Aorta (tissue), 5 donors: ENCODE measurements around the gene HIVEP3. TPM values are rescaled to one million over a fixed set of nuclear protein-coding genes. Genes with fewer than 3 reads are reported as not detected.

Experiments
- ATAC-seq: fragments of 200-7000 bp; cut with Tn5 transposase; one replicate; pipeline ENCODE4 v1.9.1; 2022; ENCODE audit warnings: moderate library complexity; ENCODE audit not compliant: low FRiP score
- DNase-seq, 2 donors: peaks; one replicate each; pipeline ENCODE4 v3.0.0-alpha.2; 2020
- H3K27ac ChIP-seq, 2 donors: one replicate each; pipeline ENCODE4 v1.5.1; 2013; ENCODE audit warnings: low read length in 2 of 2, mild to moderate bottlenecking in 2 of 2, moderate library complexity in 2 of 2, control low read depth in 1 of 2, inconsistent platforms in 1 of 2, low read depth in 1 of 2
- H3K27me3 ChIP-seq, 2 donors: one replicate each; pipeline ENCODE4 v1.6.1; 2013; ENCODE audit warnings: control low read depth in 1 of 2, low read length in 1 of 2, mild to moderate bottlenecking in 1 of 2, moderate library complexity in 1 of 2; ENCODE audit not compliant: insufficient read depth in 2 of 2, control insufficient read depth in 1 of 2
- H3K36me3 ChIP-seq, 2 donors: one replicate each; pipeline ENCODE4 v1.6.1; 2013; ENCODE audit warnings: control low read depth in 1 of 2, low read length in 1 of 2, mild to moderate bottlenecking in 1 of 2; ENCODE audit not compliant: insufficient read depth in 2 of 2, control insufficient read depth in 1 of 2
- H3K4me1 ChIP-seq, 2 donors: one replicate each; pipeline ENCODE4 v1.6.1; 2013; ENCODE audit warnings: low read length in 2 of 2, control low read depth in 1 of 2, mild to moderate bottlenecking in 1 of 2, moderate library complexity in 1 of 2; ENCODE audit not compliant: insufficient read depth in 2 of 2, control insufficient read depth in 1 of 2
- H3K4me3 ChIP-seq, 2 donors: one replicate each; pipeline ENCODE4 v1.5.1; 2013; ENCODE audit warnings: low read length in 2 of 2, control low read depth in 1 of 2, mild to moderate bottlenecking in 1 of 2
- H3K9me3 ChIP-seq: one replicate; pipeline ENCODE4 v1.6.1; 2013; ENCODE audit warnings: mild to moderate bottlenecking, low read length; ENCODE audit not compliant: control insufficient read depth
- WGBS, 2 donors: extraction: QIAGEN DNeasy Blood & Tissue Kit; methylation state at CpG; one replicate each; pipeline ENCODE4 v1.1.7; 2013; 5-methylcytosine and 5-hydroxymethylcytosine counted together
- intact Hi-C, 2 donors: fragments of 100-400 bp; cut with DNase I; formaldehyde crosslinking; loops; one replicate each; pipeline versions ENCODE4 v1.14.2 to v1.15.0; 2022
- polyA plus RNA-seq, 2 donors: library from polyadenylated mRNA; stranded (reverse); fragments of 200-250 nt; gene quantifications; one replicate each; pipeline ENCODE4 v1.2.3, GENCODE V29; 2013
- total RNA-seq, 2 donors: library from RNA; stranded (reverse); fragmentation: NEBNext Ultra II Directional; extraction: Animal tissue kit (Norgen Biotek cat#: 25700); gene quantifications; one replicate each; pipeline ENCODE4 v1.2.1, GENCODE V29; 2021
- donor health status: healthy with polysubstance abuse.
- donor health status: Bipolar disorder and iron deficiency.
- donor health status: DM: no; HTN: no; CAD: no.
- donor health status: DM: no; HTN: no; CAD: no.
- donor health status: DM: yes; HTN: yes; CAD: no.

HIVEP3 gene
- total and polyA plus RNA-seq, 4 donors: 1.6 to 6.3 (median 4.0) TPM

DNA sequence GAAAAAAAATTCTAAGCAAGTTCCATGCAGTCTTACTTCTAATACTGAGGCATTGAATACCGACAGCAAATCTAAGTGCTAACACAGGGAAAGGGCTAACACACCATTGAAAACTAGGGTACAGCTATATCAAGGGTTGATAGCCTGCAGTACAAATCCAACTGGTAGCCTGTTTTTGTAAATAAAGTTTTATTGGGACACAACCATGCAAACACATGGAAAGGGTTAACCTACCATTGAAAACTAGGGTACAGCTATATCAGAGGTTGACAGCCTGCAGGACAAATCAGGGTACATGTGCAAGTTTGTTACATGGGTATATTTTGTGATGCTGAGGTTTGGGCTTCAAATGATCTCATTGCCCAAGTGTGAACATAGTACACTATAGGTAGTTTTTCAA lies 212.9 kb downstream of the HIVEP3 start:
- ATAC-seq: no peak
- no peaks in the 10 kb centered on the region for H3K9me3 ChIP-seq
- DNase-seq: no peak
- no peaks in the 10 kb centered on the region for H3K4me1 ChIP-seq
- intact Hi-C loops: no loop called here
- no peaks in the 10 kb centered on the region for H3K36me3 ChIP-seq
- no peaks in the 10 kb centered on the region for H3K27me3 ChIP-seq
- no peak overlapping the region for H3K27ac ChIP-seq
- H3K4me3 ChIP-seq: no peak overlapping the region
- WGBS, 2 donors: 91 to 100% methylated on average over 1 of the region's 1 CpG

GRCh38 chr1:41704196-41704595 lies 214.5 kb downstream of the HIVEP3 start:
- Histone ChIP-seq H3K36me3 (no peaks in the 10 kb centered on the region), H3K4me1 (no peaks in the 10 kb centered on the region), H3K27ac (no peak overlapping the region), H3K9me3 (no peaks in the 10 kb centered on the region), H3K4me3 (no peak overlapping the region), H3K27me3 (no peaks in the 10 kb centered on the region)
- 98% methylated on average over 4 of the region's 4 CpGs for WGBS, 2 donors
- DNase-seq: no peak
- intact Hi-C loops: no loop called here
- ATAC-seq: no peak

DNA sequence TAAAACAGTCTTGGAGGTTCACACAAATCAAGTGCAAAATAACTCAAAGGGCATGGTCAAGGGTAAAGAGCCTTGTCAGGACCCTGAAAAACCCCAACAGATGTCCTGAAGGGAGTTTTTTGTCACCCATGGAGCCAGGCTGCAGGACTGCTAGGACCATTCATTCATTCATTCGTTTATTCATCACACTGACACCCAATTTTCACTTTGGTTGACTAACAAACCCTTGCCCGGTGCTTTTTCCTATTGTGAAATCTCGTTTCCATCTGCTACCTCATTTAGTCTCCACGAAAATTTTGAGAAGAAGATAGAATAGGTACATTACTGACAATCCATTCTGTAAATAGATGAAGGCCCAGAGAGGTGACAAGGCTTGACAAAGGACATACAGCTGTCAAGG lies 216.0 kb downstream of the HIVEP3 start:
- intact Hi-C loops: no loop called here
- H3K36me3 ChIP-seq: no peaks in the 10 kb centered on the region

DNA sequence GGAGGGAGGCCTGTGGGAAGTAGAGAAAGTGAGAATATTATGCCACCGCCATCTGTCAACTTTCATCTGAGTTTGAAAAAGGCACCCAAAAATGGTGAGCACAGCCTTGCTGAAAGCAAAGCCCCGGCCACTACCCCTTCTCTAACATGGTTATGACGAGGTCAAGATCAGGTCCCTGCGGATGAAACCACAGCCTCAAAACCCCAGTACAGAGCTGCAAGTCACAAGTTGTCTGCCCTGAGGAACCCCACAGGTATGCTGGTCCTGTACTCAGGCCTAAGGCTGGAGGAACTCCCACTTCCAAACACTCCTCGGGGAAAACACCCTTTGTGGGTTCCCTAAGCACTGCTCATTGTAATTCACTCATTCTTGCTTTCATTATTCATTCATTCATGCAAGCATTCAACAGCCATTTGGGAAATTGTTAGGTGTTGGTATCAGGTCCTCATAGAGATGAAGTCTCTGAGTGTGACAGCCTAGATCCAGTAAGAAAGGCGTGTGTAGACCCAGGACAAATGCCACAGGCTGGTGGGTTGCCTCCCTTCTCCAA lies 217.7 kb downstream of the HIVEP3 start:
- Histone ChIP-seq H3K4me3 (no peak overlapping the region), H3K27me3 (no peaks in the 10 kb centered on the region), H3K4me1 (no peaks in the 10 kb centered on the region), H3K27ac (no peak overlapping the region), H3K36me3 (no peaks in the 10 kb centered on the region), H3K9me3 (no peaks in the 10 kb centered on the region)
- WGBS, 2 donors: 86 to 98% methylated on average over 6 of the region's 6 CpGs
- intact Hi-C loops: no loop called here
- no peak for DNase-seq
- no peak for ATAC-seq

More for the DNA sequence above, 216.0 kb downstream of the HIVEP3 start:
- Histone ChIP-seq H3K9me3 (no peaks in the 10 kb centered on the region), H3K4me3 (no peak overlapping the region), H3K27ac (no peak overlapping the region), H3K4me1 (no peaks in the 10 kb centered on the region), H3K27me3 (no peaks in the 10 kb centered on the region)
- 90 to 91% methylated on average over 4 of the region's 4 CpGs for WGBS, 2 donors
- ATAC-seq (no peak), DNase-seq (no peak)

DNA sequence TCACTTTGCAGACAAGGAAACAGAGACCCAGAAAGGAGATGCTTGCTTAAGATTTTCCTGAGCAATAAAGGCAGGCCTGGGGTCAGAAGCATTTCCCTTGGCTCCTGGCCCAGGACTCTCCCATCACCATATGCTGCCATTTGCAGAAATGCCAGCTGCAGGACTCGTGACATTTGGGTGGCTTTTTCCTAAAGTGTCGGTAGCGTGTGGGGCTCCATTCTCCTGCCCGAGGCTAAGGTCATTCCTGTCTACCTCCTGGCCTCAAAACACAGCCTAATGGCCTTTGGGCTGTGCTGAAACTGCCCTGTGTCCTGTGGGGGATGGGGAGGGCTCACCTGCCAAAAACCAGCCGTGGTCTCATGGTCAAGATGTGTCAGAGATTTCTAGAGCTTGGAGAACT lies 218.1 kb downstream of the HIVEP3 start:
- 84 to 88% methylated on average over 5 of the region's 5 CpGs for WGBS, 2 donors

DNA sequence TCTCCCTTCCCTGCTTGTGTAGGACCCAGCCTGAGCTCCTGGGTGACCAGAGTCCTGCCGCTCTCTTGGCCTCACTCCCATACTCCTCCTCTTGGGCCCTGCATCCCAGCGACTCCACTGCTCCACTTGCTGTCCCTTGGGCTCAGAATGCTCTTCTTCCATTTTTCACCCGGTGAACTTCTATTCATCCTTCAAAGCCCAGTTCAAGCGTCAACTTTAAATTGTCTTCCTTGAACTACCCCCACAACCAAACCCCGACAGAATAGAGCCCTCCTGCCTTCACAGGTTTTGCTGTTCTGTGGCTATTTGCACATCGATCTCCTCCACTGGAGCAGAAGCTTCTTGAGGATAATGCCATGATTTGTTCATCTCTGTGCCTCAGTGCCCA lies 218.9 kb downstream of the HIVEP3 start:
- Histone ChIP-seq H3K36me3 (no peaks in the 10 kb centered on the region), H3K4me1 (no peaks in the 10 kb centered on the region), H3K9me3 (no peaks in the 10 kb centered on the region), H3K4me3 (no peak overlapping the region), H3K27me3 (no peaks in the 10 kb centered on the region), H3K27ac (no peak overlapping the region)
- DNase-seq (no peak), ATAC-seq (no peak)
- 96 to 99% methylated on average over 6 of the region's 6 CpGs for WGBS, 2 donors
- intact Hi-C loops: no loop called here

More for the DNA sequence above, 218.1 kb downstream of the HIVEP3 start:
- no peaks in the 10 kb centered on the region for H3K4me1 ChIP-seq
- H3K9me3 ChIP-seq: no peaks in the 10 kb centered on the region
- no peaks in the 10 kb centered on the region for H3K36me3 ChIP-seq
- no peak for ATAC-seq
- H3K27ac ChIP-seq: no peak overlapping the region
- intact Hi-C loops: no loop called here
- no peak for DNase-seq
- H3K27me3 ChIP-seq: no peaks in the 10 kb centered on the region
- H3K4me3 ChIP-seq: no peak overlapping the region

- Histone ChIP-seq H3K9me3 (no peaks in the 10 kb centered on the region), H3K4me3 (no peak overlapping the region), H3K36me3 (no peaks in the 10 kb centered on the region), H3K27ac (no peak overlapping the region), H3K4me1 (no peaks in the 10 kb centered on the region), H3K27me3 (no peaks in the 10 kb centered on the region)
- ATAC-seq (no peak), DNase-seq (no peak)
- intact Hi-C loops: no loop called here
- 93% methylated on average over 19 of the region's 19 CpGs for WGBS, 2 donors
Measured at GRCh38 chr1:41698916-41699860, 219.5 kb downstream of the HIVEP3 start.

GRCh38 chr1:41696381-41696780 lies 222.3 kb downstream of the HIVEP3 start:
- no peak overlapping the region for H3K4me3 ChIP-seq
- H3K27ac ChIP-seq: no peak overlapping the region
- no peak for DNase-seq
- H3K36me3 ChIP-seq: no peaks in the 10 kb centered on the region
- no peaks in the 10 kb centered on the region for H3K4me1 ChIP-seq
- H3K9me3 ChIP-seq: no peaks in the 10 kb centered on the region
- no peak for ATAC-seq
- 95% methylated on average over 9 of the region's 9 CpGs for WGBS, 2 donors
- intact Hi-C loops: no loop called here
- H3K27me3 ChIP-seq: no peaks in the 10 kb centered on the region
